Panc1 (cell line): ENCODE measurements around the gene SPSB1. TPM values are rescaled to one million over a fixed set of nuclear protein-coding genes. Genes with fewer than 3 reads are reported as not detected.

Experiments used
- ATAC-seq: fragments of 200-7000 bp; cut with Tn5 transposase; 2 replicates; pipeline ENCODE4 v1.9.1; 2020; ENCODE audit warnings: mild to moderate bottlenecking, moderate library complexity
- BruUV-seq: library from RNA; stranded (reverse); fragments of 400-500 nt; replicated peaks from 2 replicates; lab custom pipeline; 2021; lab: Mats Ljungman, UMichigan
- CTCF ChIA-PET: fragments of 300-600 bp; sonication (Branson Sonifier 250); formaldehyde crosslinking; loops from one replicate; lab custom pipeline; 2022; ENCODE audit warnings: antibody characterized with exemption; lab: Charles Lee
- POLR2A ChIA-PET: fragments of 300-600 bp; sonication (Branson Sonifier 250); formaldehyde crosslinking; loops from one replicate; lab custom pipeline; 2022; ENCODE audit warnings: antibody characterized with exemption; lab: Charles Lee
- DNase-seq: peaks from one replicate; pipeline ENCODE4 v3.0.0-alpha.2; 2010; ENCODE audit warnings: low read depth, low spot score
- H3K27ac ChIP-seq: 2 replicates; pipeline ENCODE4 v1.5.1; 2011; ENCODE audit warnings: mild to moderate bottlenecking, low read length, inconsistent platforms
- H3K27me3 ChIP-seq: fragments of 200-500 bp; sonication (Bioruptor generic); 2 replicates; pipeline ENCODE4 v1.6.0; 2014; ENCODE audit warnings: low read length, inconsistent platforms; ENCODE audit not compliant: control insufficient read depth, insufficient read depth
- H3K36me3 ChIP-seq: fragments of 200-500 bp; sonication (Bioruptor generic); 2 replicates; pipeline ENCODE4 v1.5.1; 2014; ENCODE audit warnings: inconsistent platforms, mild to moderate bottlenecking, low read length, moderate library complexity; ENCODE audit not compliant: control insufficient read depth, insufficient read depth
- H3K4me1 ChIP-seq: 2 replicates; pipeline ENCODE4 v1.5.1; 2011; ENCODE audit warnings: inconsistent platforms, mild to moderate bottlenecking, low read length, moderate library complexity; ENCODE audit not compliant: control insufficient read depth, insufficient read depth
- H3K4me3 ChIP-seq, 2 experiments: 2 replicates each; pipeline ENCODE4 v1.5.1; 2011 to 2012; ENCODE audit warnings: low read depth in 2 of 2, low read length in 2 of 2, mild to moderate bottlenecking in 2 of 2, inconsistent platforms in 1 of 2, moderate library complexity in 1 of 2
- H3K9me3 ChIP-seq: fragments of 200-500 bp; sonication (Bioruptor generic); 2 replicates; pipeline ENCODE4 v1.5.1; 2014; ENCODE audit warnings: low read depth, mild to moderate bottlenecking, inconsistent platforms, low read length, moderate library complexity; ENCODE audit not compliant: control insufficient read depth, insufficient read depth
- POLR2AphosphoS5 ChIP-seq: IDR thresholded peaks from 2 replicates; pipeline ENCODE4 v1.6.1; 2012; ENCODE audit warnings: mild to moderate bottlenecking, low read depth, low read length, moderate library complexity
- SIN3A ChIP-seq: IDR thresholded peaks from 2 replicates; pipeline ENCODE4 v1.6.1; 2012; ENCODE audit warnings: low read depth, mild to moderate bottlenecking, low read length, moderate library complexity, borderline replicate concordance; ENCODE audit not compliant: insufficient read depth
- TCF7L2 ChIP-seq: IDR thresholded peaks from 2 replicates; pipeline ENCODE4 v1.6.1; 2011; ENCODE audit warnings: mild to moderate bottlenecking, low read depth, low read length, inconsistent platforms
- in situ Hi-C: cut with HindIII; loops from 2 replicates; pipeline ENCODE4 v1.10.0; 2016; ENCODE audit warnings: low sequenced_read_pairs, low pct_unique_long_range_greater_than_20kb
- intact Hi-C: fragments of 100-400 bp; cut with micrococcal nuclease; formaldehyde crosslinking; loops from one replicate; pipeline ENCODE4 v1.10.0; 2022; ENCODE audit not compliant: unreplicated experiment
- total RNA-seq: library from RNA; stranded (reverse); gene quantifications from one replicate; pipeline ENCODE4 v1.2.1, GENCODE V29; 2021; ENCODE audit not compliant: unreplicated experiment
- TF ChIP-seq, protein P1 (sequence below): fragments of 450-650 bp; IDR thresholded peaks from 2 replicates; pipeline ENCODE4 v1.5.1; 2017; ENCODE audit warnings: mild to moderate bottlenecking
- TF ChIP-seq, protein P2 (sequence below), 2 experiments: IDR thresholded peaks; 2 replicates each; pipeline ENCODE4 v1.6.1; 2011 to 2012; ENCODE audit warnings: low read depth in 2 of 2, control low read depth in 1 of 2, low read length in 1 of 2, mild to moderate bottlenecking in 1 of 2, moderate library complexity in 1 of 2; ENCODE audit not compliant: insufficient read depth in 1 of 2

The SPSB1 gene
- total RNA-seq, 1 experiment from 2014 or later, result 73.7 TPM

DNA sequence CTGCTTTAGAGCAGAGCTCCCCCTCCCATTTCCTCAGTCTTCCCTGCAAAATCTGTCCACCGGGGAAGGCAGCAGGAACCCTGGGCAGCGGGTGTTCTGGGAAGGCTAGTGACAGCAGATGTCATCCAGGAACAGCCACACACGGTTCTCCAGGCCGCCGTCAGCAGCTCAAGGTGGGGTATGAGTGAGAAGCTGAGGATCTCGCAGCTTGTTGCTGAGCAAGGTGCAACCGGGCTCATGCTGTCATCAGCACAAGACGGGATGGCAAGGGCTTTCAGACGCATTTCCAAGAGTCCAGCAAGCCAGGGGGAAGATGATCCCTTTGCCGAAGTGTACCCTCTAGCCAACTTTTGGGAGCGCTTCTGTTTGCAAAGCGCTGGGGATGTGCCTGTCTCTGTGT is 23.0 kb upstream of the SPSB1 start:
- TF ChIP-seq, protein P1, sequence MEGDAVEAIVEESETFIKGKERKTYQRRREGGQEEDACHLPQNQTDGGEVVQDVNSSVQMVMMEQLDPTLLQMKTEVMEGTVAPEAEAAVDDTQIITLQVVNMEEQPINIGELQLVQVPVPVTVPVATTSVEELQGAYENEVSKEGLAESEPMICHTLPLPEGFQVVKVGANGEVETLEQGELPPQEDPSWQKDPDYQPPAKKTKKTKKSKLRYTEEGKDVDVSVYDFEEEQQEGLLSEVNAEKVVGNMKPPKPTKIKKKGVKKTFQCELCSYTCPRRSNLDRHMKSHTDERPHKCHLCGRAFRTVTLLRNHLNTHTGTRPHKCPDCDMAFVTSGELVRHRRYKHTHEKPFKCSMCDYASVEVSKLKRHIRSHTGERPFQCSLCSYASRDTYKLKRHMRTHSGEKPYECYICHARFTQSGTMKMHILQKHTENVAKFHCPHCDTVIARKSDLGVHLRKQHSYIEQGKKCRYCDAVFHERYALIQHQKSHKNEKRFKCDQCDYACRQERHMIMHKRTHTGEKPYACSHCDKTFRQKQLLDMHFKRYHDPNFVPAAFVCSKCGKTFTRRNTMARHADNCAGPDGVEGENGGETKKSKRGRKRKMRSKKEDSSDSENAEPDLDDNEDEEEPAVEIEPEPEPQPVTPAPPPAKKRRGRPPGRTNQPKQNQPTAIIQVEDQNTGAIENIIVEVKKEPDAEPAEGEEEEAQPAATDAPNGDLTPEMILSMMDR, result no peak
- POLR2A ChIA-PET, result no interaction called here
- H3K27me3 ChIP-seq, result no peaks in the 10 kb centered on the region
- no peak for DNase-seq
- H3K4me3 ChIP-seq, result no peak overlapping the region
- peak overlapping the region; percentile 59 for H3K27ac ChIP-seq
- BruUV-seq, result no TSS peak
- no peak for ATAC-seq
- CTCF ChIA-PET, result interaction anchor here (0.6 to 1.1 kb wide), 3 partner anchors 19 to 130 kb away, joined by 3 to 4 read pairs (median 3); no protein-coding TSS in a partner anchor
- H3K36me3 ChIP-seq, result no peaks in the 10 kb centered on the region
- intact Hi-C loops, result loop anchor here (5.0 kb wide), 1 partner anchor 303 kb away; no protein-coding TSS in a partner anchor
- peaks cover 43% of the 10 kb centered on the region for H3K4me1 ChIP-seq
- in situ Hi-C loops, result no loop called here
- no peaks in the 10 kb centered on the region for H3K9me3 ChIP-seq

DNA sequence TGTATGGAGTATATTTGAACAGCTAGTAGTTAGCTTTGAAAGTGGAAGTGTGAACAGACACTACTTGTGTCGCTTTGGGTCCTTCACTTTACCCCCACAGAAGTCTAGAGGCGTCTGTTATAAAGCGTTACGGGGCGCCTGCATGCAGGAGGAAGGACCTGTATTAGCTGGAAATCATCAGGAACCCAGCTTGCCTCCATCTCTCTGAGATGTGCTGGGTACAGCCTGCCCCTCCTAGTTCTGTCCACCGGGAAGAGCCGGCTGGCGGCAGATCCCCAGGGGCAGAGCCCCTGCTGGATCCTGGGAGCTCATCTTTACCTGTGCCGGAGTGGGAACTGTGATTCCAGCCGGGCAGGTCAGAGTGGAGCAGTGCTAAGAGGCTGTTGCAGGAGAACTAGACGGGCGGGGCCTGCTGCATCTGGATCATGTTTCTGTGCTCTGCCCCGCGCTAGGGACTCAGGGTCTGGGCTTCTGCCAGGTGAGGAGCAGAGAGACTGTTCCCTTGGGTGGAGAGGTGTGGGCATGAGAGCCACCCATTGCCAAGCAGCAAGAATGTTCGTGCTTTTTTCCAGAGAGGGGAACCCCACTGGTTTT is 22.3 kb upstream of the SPSB1 start:
- no TSS peak for BruUV-seq

More for the DNA sequence above, 22.3 kb upstream of the SPSB1 start:
- H3K36me3 ChIP-seq, result no peaks in the 10 kb centered on the region
- POLR2A ChIA-PET, result no interaction called here
- in situ Hi-C loops (no loop called here), intact Hi-C loops (no loop called here)
- ATAC-seq, result no peak
- no peaks in the 10 kb centered on the region for H3K9me3 ChIP-seq
- TF ChIP-seq, protein P1, result no peak
- TF ChIP-seq TCF7L2, result no peak
- no peak for TF ChIP-seq SIN3A
- no peak for TF ChIP-seq POLR2AphosphoS5
- TF ChIP-seq, protein P2, sequence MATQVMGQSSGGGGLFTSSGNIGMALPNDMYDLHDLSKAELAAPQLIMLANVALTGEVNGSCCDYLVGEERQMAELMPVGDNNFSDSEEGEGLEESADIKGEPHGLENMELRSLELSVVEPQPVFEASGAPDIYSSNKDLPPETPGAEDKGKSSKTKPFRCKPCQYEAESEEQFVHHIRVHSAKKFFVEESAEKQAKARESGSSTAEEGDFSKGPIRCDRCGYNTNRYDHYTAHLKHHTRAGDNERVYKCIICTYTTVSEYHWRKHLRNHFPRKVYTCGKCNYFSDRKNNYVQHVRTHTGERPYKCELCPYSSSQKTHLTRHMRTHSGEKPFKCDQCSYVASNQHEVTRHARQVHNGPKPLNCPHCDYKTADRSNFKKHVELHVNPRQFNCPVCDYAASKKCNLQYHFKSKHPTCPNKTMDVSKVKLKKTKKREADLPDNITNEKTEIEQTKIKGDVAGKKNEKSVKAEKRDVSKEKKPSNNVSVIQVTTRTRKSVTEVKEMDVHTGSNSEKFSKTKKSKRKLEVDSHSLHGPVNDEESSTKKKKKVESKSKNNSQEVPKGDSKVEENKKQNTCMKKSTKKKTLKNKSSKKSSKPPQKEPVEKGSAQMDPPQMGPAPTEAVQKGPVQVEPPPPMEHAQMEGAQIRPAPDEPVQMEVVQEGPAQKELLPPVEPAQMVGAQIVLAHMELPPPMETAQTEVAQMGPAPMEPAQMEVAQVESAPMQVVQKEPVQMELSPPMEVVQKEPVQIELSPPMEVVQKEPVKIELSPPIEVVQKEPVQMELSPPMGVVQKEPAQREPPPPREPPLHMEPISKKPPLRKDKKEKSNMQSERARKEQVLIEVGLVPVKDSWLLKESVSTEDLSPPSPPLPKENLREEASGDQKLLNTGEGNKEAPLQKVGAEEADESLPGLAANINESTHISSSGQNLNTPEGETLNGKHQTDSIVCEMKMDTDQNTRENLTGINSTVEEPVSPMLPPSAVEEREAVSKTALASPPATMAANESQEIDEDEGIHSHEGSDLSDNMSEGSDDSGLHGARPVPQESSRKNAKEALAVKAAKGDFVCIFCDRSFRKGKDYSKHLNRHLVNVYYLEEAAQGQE (IDR thresholded peaks at IDR 0.05; ENCODE audit: insufficient read depth in 1 of 2, low read depth in 2 of 2, low read length in 1 of 2), result no peak
- H3K27ac ChIP-seq, result peak overlapping the region; percentile 59
- CTCF ChIA-PET, result interaction anchor here (0.6 to 1.1 kb wide), 3 partner anchors 19 to 129 kb away, joined by 3 to 4 read pairs (median 3); no protein-coding TSS in a partner anchor
- DNase-seq, result no peak
- no peak overlapping the region for H3K4me3 ChIP-seq
- no peaks in the 10 kb centered on the region for H3K27me3 ChIP-seq
- H3K4me1 ChIP-seq, result peaks cover 49% of the 10 kb centered on the region
